Measurements from ENCODE around the gene GFRA4. TPM values are rescaled to one million over a fixed set of nuclear protein-coding genes. Genes with fewer than 3 reads are reported as not detected.

The GFRA4 gene
- total RNA-seq, 1 donor, result not detected

DNA sequence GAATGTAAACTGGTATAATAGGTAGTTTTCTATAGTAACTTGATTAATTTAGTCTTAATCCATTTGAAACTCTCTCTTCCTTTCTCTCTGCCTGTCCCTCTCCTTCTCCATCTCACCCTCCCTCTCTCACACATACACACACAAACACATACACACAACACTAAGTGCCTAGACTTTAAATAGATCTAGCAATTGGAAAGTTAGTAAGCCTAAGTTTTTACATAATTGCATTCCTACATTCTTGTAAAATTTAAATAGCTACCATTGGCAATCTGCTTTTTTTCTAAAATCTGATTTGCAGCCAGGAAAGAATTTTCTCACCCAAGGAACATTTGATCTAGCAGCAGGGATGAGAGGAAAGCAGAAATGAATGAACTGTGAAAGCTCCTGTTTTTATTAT, 15.7 kb downstream of the GFRA4 start:
- TF ChIP-seq, protein P1, sequence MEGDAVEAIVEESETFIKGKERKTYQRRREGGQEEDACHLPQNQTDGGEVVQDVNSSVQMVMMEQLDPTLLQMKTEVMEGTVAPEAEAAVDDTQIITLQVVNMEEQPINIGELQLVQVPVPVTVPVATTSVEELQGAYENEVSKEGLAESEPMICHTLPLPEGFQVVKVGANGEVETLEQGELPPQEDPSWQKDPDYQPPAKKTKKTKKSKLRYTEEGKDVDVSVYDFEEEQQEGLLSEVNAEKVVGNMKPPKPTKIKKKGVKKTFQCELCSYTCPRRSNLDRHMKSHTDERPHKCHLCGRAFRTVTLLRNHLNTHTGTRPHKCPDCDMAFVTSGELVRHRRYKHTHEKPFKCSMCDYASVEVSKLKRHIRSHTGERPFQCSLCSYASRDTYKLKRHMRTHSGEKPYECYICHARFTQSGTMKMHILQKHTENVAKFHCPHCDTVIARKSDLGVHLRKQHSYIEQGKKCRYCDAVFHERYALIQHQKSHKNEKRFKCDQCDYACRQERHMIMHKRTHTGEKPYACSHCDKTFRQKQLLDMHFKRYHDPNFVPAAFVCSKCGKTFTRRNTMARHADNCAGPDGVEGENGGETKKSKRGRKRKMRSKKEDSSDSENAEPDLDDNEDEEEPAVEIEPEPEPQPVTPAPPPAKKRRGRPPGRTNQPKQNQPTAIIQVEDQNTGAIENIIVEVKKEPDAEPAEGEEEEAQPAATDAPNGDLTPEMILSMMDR (IDR thresholded peaks at IDR 0.05; ENCODE audit: insufficient read depth, low read length), result no peak
- no peak for DNase-seq (ENCODE audit: low read depth)
- H3K4me3 ChIP-seq (ENCODE audit: low read depth, low read length), result no peak overlapping the region

DNA sequence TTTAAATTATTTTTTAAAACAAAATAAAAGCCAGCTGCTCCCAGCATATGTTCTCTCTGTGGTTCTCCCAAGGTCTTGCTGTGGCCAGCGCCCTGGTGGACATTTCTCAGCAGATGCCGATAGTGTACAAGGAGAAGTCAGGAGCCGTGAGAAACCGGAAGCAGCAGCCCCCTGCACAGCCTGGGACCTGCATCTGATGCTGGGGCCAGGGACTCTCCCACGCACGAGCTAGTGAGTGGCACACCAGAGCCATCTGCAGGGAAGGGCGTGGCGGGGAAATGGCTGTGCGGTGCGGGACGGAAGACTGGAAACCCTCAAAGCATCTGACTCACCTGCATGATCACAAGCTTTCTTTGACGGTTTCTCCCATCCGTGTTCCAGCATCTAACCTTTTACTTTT, 16.5 kb downstream of the GFRA4 start:
- H3K4me3 ChIP-seq (ENCODE audit: low read depth, low read length), result no peak overlapping the region
- no peak for DNase-seq (ENCODE audit: low read depth)
- TF ChIP-seq, protein P1 (IDR thresholded peaks at IDR 0.05; ENCODE audit: insufficient read depth, low read length), result no peak

DNA sequence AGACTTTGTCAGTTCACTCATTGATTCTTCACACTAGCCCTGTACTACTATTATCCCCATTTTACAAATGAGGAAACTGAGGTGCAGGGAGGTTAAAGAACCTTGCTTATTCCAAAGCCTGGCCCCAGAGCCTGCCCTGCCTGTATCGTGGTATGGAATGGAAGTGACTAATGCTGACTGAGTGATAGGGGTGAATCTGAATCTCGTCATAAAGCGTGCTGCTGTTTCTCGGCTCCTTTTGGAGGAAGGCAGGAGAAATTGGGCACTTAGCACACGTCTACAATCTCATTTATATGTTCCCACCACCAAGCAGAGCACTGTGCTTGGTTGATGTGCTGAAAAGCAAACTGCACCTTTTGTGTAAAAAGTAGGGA, 17.1 kb downstream of the GFRA4 start:
- TF ChIP-seq, protein P1 (IDR thresholded peaks at IDR 0.05; ENCODE audit: insufficient read depth, low read length), result no peak
- H3K4me3 ChIP-seq (ENCODE audit: low read depth, low read length), result no peak overlapping the region
- no peak for DNase-seq (ENCODE audit: low read depth)

DNA sequence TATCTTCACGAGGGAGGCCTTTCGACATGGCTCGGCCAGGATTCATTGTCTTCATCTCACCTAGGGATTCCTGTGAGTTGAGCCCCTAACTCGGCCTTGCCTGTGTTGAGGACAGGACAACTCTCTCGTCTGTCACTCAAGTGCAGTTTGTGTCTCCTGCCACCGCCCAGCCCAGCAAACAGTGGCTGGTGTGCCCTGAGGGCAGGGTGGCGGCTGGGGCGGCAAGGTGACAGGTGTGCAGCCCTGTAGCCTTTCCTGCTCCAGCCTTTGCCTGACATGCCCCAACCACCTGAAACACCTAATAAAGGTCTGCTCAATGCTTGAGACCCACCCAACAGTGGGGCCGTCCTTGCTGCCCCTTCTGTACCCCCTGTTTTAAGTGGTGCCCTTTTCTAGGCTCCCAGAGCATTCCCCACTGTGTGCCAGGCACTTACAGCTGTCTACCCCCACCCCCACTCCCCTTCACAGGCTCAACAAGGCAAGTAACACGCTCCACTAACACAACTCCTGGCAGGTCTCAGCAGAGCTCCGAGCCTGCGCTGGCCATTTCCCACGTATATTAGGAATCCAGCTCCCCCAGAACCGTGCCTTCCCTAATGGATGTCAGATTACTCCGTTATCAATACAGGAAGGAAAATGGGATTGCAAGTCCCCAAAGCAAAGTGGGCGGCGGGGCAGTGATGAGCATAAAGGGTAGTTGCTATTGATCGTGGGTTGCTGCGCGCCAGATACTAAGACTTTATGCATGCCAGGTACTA, 17.7 kb downstream of the GFRA4 start:
- DNase-seq (ENCODE audit: low read depth), result no peak
- TF ChIP-seq, protein P1 (IDR thresholded peaks at IDR 0.05; ENCODE audit: insufficient read depth, low read length), result no peak
- no peak overlapping the region for H3K4me3 ChIP-seq (ENCODE audit: low read depth, low read length)

DNA sequence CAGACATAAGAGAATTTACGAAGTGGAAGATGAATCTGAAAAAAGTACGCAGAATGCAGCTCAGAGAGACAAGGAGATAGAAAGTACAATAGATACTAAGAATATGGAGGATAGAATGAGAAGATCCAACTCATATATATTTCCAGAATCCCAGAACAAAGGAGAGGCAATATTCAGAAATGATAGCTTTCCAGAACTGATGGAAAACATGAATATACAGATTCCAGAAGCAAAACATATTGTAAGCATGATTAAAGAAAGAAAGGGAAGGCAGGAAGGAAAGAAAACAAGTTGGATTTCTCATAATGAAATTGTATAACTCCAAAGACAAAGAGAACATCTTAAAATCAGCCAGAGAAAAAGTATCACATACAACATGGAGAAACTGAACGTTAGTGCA, 22.9 kb downstream of the GFRA4 start:
- DNase-seq (ENCODE audit: low read depth), result no peak
- TF ChIP-seq, protein P1 (IDR thresholded peaks at IDR 0.05; ENCODE audit: insufficient read depth, low read length), result no peak
- no peak overlapping the region for H3K4me3 ChIP-seq (ENCODE audit: low read depth, low read length)

DNA sequence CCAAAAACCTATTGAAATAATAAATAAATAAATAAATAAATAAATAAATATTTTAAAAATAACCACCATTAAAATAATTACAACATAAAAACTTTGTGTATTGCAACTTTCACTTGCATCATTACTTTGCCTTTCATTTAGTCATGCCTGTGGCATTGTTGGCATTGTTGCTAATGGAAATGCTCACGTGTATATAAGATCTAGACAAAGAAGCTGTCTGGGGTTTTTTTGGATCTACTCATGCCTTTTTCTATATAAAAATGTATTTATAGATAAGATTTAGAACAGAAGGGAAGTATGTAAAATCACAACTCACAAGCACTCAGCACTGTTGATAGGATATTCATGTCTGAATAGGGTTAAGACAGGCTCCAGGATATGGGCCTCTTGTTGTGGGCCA, 27.9 kb downstream of the GFRA4 start:
- peak; percentile 6 for DNase-seq (ENCODE audit: low read depth)
- TF ChIP-seq, protein P1 (IDR thresholded peaks at IDR 0.05; ENCODE audit: insufficient read depth, low read length), result no peak

More for the DNA sequence above, 27.9 kb downstream of the GFRA4 start:
- H3K4me3 ChIP-seq (ENCODE audit: low read depth, low read length), result no peak overlapping the region
